Neural cell (in vitro differentiated cells): ENCODE measurements around the gene STRN3.

Source experiments
- CTCF ChIP-seq: fragments of 450-650 bp; IDR thresholded peaks from 2 replicates; pipeline ENCODE4 v1.5.1; 2014; ENCODE audit warnings: antibody characterized with exemption, mild to moderate bottlenecking, moderate library complexity; ENCODE audit not compliant: poor library complexity, severe bottlenecking
- EP300 ChIP-seq: fragments of 450-650 bp; conservative IDR thresholded peaks from 2 replicates; pipeline ENCODE4 v1.6.1; 2014; ENCODE audit warnings: antibody characterized with exemption, mild to moderate bottlenecking, moderate library complexity; ENCODE audit not compliant: poor library complexity, severe bottlenecking
- EZH2 ChIP-seq: fragments of 200-600, 300-800 bp; shearing (Covaris generic), sonication (generic); IDR thresholded peaks from 2 replicates; pipeline ENCODE4 v1.6.1; 2014; ENCODE audit warnings: antibody characterized with exemption, low read length, borderline replicate concordance, mild to moderate bottlenecking; ENCODE audit not compliant: insufficient read depth, poor library complexity, severe bottlenecking
- MXI1 ChIP-seq: fragments of 450-650 bp; conservative IDR thresholded peaks from 2 replicates; pipeline ENCODE4 v1.6.1; 2014; ENCODE audit warnings: antibody characterized with exemption, mild to moderate bottlenecking; ENCODE audit not compliant: poor library complexity, severe bottlenecking
- POLR2AphosphoS5 ChIP-seq: IDR thresholded peaks from 2 replicates; pipeline ENCODE4 v1.6.1; 2012
- RAD21 ChIP-seq: fragments of 450-650 bp; conservative IDR thresholded peaks from 2 replicates; pipeline ENCODE4 v1.6.1; 2014; ENCODE audit warnings: antibody characterized with exemption, mild to moderate bottlenecking, moderate library complexity
- REST ChIP-seq: IDR thresholded peaks from 2 replicates; pipeline ENCODE4 v1.6.1; 2012; ENCODE audit warnings: borderline replicate concordance
- SMC3 ChIP-seq: fragments of 450-650 bp; conservative IDR thresholded peaks from 2 replicates; pipeline ENCODE4 v1.6.1; 2014; ENCODE audit warnings: antibody characterized with exemption, mild to moderate bottlenecking, moderate library complexity; ENCODE audit not compliant: poor library complexity
- TAF1 ChIP-seq: IDR thresholded peaks from 2 replicates; pipeline ENCODE4 v1.6.1; 2012; ENCODE audit warnings: low read depth

GRCh38 chr14:31027847-31028246 is 1.7 kb upstream of the STRN3 start:
- TF ChIP-seq CTCF (no peak), EZH2 (no peak), MXI1 (no peak), EP300 (no peak), POLR2AphosphoS5 (no peak), RAD21 (no peak), SMC3 (no peak), REST (no peak), TAF1 (no peak)
